Transverse colon (tissue), 4 donors: Measurements from ENCODE around the gene CEACAM18. TPM values are rescaled to one million over a fixed set of nuclear protein-coding genes. Genes with fewer than 3 reads are reported as not detected.

Source experiments
- DNase-seq: peaks from one replicate; pipeline ENCODE4 v3.0.0-alpha.2; 2019
- H3K27ac ChIP-seq, 4 donors: fragments of 200-600 bp; sonication (generic); 2 replicates each; pipeline ENCODE4 v1.5.1; 2016 to 2018; ENCODE audit warnings: inconsistent platforms in 4 of 4
- H3K27me3 ChIP-seq: fragments of 200-600 bp; sonication (generic); 2 replicates; pipeline ENCODE4 v1.5.1; 2017; ENCODE audit warnings: inconsistent platforms
- H3K36me3 ChIP-seq, 4 donors: fragments of 200-600 bp; sonication (generic); 2 replicates each; pipeline ENCODE4 v1.5.1; 2017 to 2019; ENCODE audit warnings: inconsistent platforms in 4 of 4
- H3K4me1 ChIP-seq, 4 donors: fragments of 200-600 bp; sonication (generic); 2 replicates each; pipeline ENCODE4 v1.5.1; 2017 to 2020; ENCODE audit warnings: inconsistent platforms in 4 of 4
- H3K4me3 ChIP-seq, 4 donors: fragments of 200-600 bp; sonication (generic); 1 replicate in 1 of 4; 2 replicates in 3 of 4; pipeline versions ENCODE4 v1.5.1 to v1.6.1; 2017 to 2019; ENCODE audit warnings: inconsistent platforms in 4 of 4
- H3K9me3 ChIP-seq, 2 donors: fragments of 200-600 bp; sonication (generic); 2 replicates each; pipeline ENCODE4 v1.5.1; 2017 to 2019; ENCODE audit warnings: inconsistent platforms in 2 of 2
- EP300 ChIP-seq: sonication (generic); formaldehyde crosslinking; IDR thresholded peaks from one replicate; pipeline ENCODE4 v1.6.1; 2017; ENCODE audit warnings: antibody characterized with exemption, low read depth
- POLR2A ChIP-seq: fragments of 450-650 bp; IDR thresholded peaks from one replicate; pipeline ENCODE4 v1.6.1; 2016; ENCODE audit warnings: antibody characterized with exemption, mild to moderate bottlenecking, moderate library complexity
- POLR2AphosphoS5 ChIP-seq, 3 donors: sonication (generic); formaldehyde crosslinking; IDR thresholded peaks; one replicate each; pipeline ENCODE4 v1.6.1; 2016; ENCODE audit warnings: antibody characterized with exemption in 3 of 3
- WGBS, 2 donors: methylation state at CpG; one replicate each; pipeline ENCODE4 v1.1.5; 2018; ENCODE audit warnings: low coverage in 1 of 2; 5-methylcytosine and 5-hydroxymethylcytosine counted together
- in situ Hi-C, 4 donors: fragments of 200-750 bp; cut with MboI; loops; one replicate each; pipeline versions ENCODE4 v1.15.0 to v1.15.1; 2017; ENCODE audit warnings: low sequenced_read_pairs in 3 of 4, low pct_ligation_motif_present in 1 of 4, low pct_unique_long_range_greater_than_20kb in 1 of 4
- intact Hi-C: fragments of 100-400 bp; cut with DNase I; formaldehyde crosslinking; loops from one replicate; pipeline ENCODE4 v1.15.1; 2023; ENCODE audit warnings: low total_unique reads
- total RNA-seq, 4 donors: library from RNA; depleted of rRNA; stranded (reverse); fragments of >200 nt; gene quantifications; one replicate each; pipeline ENCODE4 v1.1.0, GENCODE V29; 2016
- TF ChIP-seq, protein P1 (sequence below), 5 experiments: fragments of 200-600 bp in 3 of 5; fragments of 450-650 bp in 2 of 5; sonication (generic) in 3 of 5; IDR thresholded peaks; 1 replicate in 2 of 5; 2 replicates in 3 of 5; pipeline ENCODE4 v1.5.1; 2016 to 2017; ENCODE audit warnings: antibody characterized with exemption in 5 of 5, inconsistent platforms in 3 of 5, mild to moderate bottlenecking in 2 of 5, moderate library complexity in 1 of 5

The CEACAM18 gene
- total RNA-seq, 4 donors from 2014 or later = not detected

GRCh38 chr19:51477344-51477743 lies 995 bp upstream of the CEACAM18 start:
- H3K36me3 ChIP-seq = no peaks in the 10 kb centered on the region
- TF ChIP-seq EP300 = no peak
- TF ChIP-seq, protein P1, sequence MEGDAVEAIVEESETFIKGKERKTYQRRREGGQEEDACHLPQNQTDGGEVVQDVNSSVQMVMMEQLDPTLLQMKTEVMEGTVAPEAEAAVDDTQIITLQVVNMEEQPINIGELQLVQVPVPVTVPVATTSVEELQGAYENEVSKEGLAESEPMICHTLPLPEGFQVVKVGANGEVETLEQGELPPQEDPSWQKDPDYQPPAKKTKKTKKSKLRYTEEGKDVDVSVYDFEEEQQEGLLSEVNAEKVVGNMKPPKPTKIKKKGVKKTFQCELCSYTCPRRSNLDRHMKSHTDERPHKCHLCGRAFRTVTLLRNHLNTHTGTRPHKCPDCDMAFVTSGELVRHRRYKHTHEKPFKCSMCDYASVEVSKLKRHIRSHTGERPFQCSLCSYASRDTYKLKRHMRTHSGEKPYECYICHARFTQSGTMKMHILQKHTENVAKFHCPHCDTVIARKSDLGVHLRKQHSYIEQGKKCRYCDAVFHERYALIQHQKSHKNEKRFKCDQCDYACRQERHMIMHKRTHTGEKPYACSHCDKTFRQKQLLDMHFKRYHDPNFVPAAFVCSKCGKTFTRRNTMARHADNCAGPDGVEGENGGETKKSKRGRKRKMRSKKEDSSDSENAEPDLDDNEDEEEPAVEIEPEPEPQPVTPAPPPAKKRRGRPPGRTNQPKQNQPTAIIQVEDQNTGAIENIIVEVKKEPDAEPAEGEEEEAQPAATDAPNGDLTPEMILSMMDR (IDR thresholded peaks at IDR 0.05) = no peak
- no peak for TF ChIP-seq POLR2A
- TF ChIP-seq POLR2AphosphoS5 (IDR thresholded peaks at IDR 0.05) = no peak
- in situ Hi-C loops = loop anchor here in 2 of 4 donors (10.0 to 25.0 kb wide), 2 partner anchors 177 to 185 kb away; no protein-coding TSS in a partner anchor
- intact Hi-C loops = loop anchor here (10.0 kb wide), 2 partner anchors 177 to 297 kb away; no protein-coding TSS in a partner anchor
- H3K4me1 ChIP-seq = peaks cover 0 to 5% (median 0%) of the 10 kb centered on the region in 4 donors
- peaks cover 10% of the 10 kb centered on the region for H3K27me3 ChIP-seq
- no peaks in the 10 kb centered on the region for H3K9me3 ChIP-seq
- no peak overlapping the region for H3K27ac ChIP-seq
- DNase-seq = no peak
- WGBS, 2 donors = 67 to 71% methylated on average over 3 to 5 of the region's 5 CpGs
- H3K4me3 ChIP-seq = no peak overlapping the region

GRCh38 chr19:51479531-51480331 lies 1.4 kb downstream of the CEACAM18 start:
- 76% methylated on average over 12 of the region's 12 CpGs; no CpG with 5 or more reads in 1 of the 2 donors for WGBS, 2 donors
- Histone ChIP-seq H3K9me3 (no peaks in the 10 kb centered on the region), H3K36me3 (no peaks in the 10 kb centered on the region), H3K27ac (no peak overlapping the region), H3K4me3 (no peak overlapping the region), H3K4me1 (peaks cover 0 to 5% (median 0%) of the 10 kb centered on the region in 4 donors), H3K27me3 (peaks cover 10% of the 10 kb centered on the region)
- in situ Hi-C loops (loop anchor here in 2 of 4 donors (10.0 to 25.0 kb wide), 2 partner anchors 175 to 183 kb away; no protein-coding TSS in a partner anchor), intact Hi-C loops (loop anchor here (10.0 kb wide), 2 partner anchors 175 to 295 kb away; no protein-coding TSS in a partner anchor)
- DNase-seq = no peak
- TF ChIP-seq, protein P1 (IDR thresholded peaks at IDR 0.05) = no peak
- no peak for TF ChIP-seq EP300
- no peak for TF ChIP-seq POLR2A
- no peak for TF ChIP-seq POLR2AphosphoS5 (IDR thresholded peaks at IDR 0.05)

- no peak for DNase-seq
- in situ Hi-C loops = loop anchor here in 1 of 4 donors (25.0 kb wide), 1 partner anchor 182 kb away; no protein-coding TSS in a partner anchor
- intact Hi-C loops = no loop called here
These were observed 2.3 kb downstream of the CEACAM18 start for GRCh38 chr19:51480590-51480989.

More at GRCh38 chr19:51480590-51480989, 2.3 kb downstream of the CEACAM18 start:
- Histone ChIP-seq H3K27me3 (peaks cover 10% of the 10 kb centered on the region), H3K27ac (no peak overlapping the region), H3K4me1 (peaks cover 0 to 5% (median 0%) of the 10 kb centered on the region in 4 donors), H3K9me3 (no peaks in the 10 kb centered on the region), H3K36me3 (no peaks in the 10 kb centered on the region), H3K4me3 (no peak overlapping the region)
- WGBS, 2 donors = 41 to 73% methylated on average over 3 to 8 of the region's 8 CpGs
- TF ChIP-seq POLR2A (no peak), EP300 (no peak), POLR2AphosphoS5 (IDR thresholded peaks at IDR 0.05) (no peak)
- TF ChIP-seq, protein P1 (IDR thresholded peaks at IDR 0.05) = no peak
